CD4-positive, alpha-beta memory T cell (primary cell): ENCODE results near the gene USP34. TPM values are rescaled to one million over a fixed set of nuclear protein-coding genes. Genes with fewer than 3 reads are reported as not detected.

Experiments used
- CTCF ChIA-PET: fragments of 350-600 bp; sonication (Branson Sonifier 250); formaldehyde crosslinking; loops from one replicate; lab custom pipeline; 2021; ENCODE audit warnings: inconsistent platforms; ENCODE audit not compliant: partially characterized antibody; lab: Charles Lee
- POLR2A ChIA-PET: fragments of 350-600 bp; sonication (Branson Sonifier 250); formaldehyde crosslinking; loops from one replicate; lab custom pipeline; 2021; ENCODE audit not compliant: partially characterized antibody; lab: Charles Lee
- DNase-seq, 5 donors: peaks; one replicate each; pipeline versions ENCODE4 v3.0.0 to v3.0.0-alpha.2; 2020 to 2022; ENCODE audit warnings: mixed read lengths in 1 of 5
- H3K27ac ChIP-seq: one replicate; pipeline ENCODE4 v1.7.0; 2013; ENCODE audit warnings: low read depth, low read length
- H3K27me3 ChIP-seq: 2 replicates; pipeline ENCODE4 v1.7.0; 2013; ENCODE audit warnings: mild to moderate bottlenecking, low read length, moderate library complexity; ENCODE audit not compliant: insufficient read depth
- H3K36me3 ChIP-seq: 2 replicates; pipeline ENCODE4 v1.7.0; 2013; ENCODE audit warnings: mild to moderate bottlenecking, low read length, moderate library complexity; ENCODE audit not compliant: insufficient read depth
- H3K4me1 ChIP-seq: 2 replicates; pipeline ENCODE4 v1.7.0; 2013; ENCODE audit warnings: mild to moderate bottlenecking, low read length, moderate library complexity; ENCODE audit not compliant: insufficient read depth
- H3K4me3 ChIP-seq, 2 donors: one replicate each; pipeline ENCODE4 v1.7.0; 2013; ENCODE audit warnings: low read length in 2 of 2, mild to moderate bottlenecking in 1 of 2
- H3K9me3 ChIP-seq, 2 donors: one replicate each; pipeline ENCODE4 v1.7.0; 2013; ENCODE audit warnings: low read length in 2 of 2, control low read depth in 1 of 2; ENCODE audit not compliant: control insufficient read depth in 1 of 2
- H3K27ac Mint-ChIP-seq, 7 donors: one replicate each; pipeline ENCODE4 v1.8.0; 2020 to 2021; ENCODE audit warnings: mixed read lengths in 7 of 7, mild to moderate bottlenecking in 6 of 7, inconsistent platforms in 3 of 7, moderate library complexity in 3 of 7
- H3K27me3 Mint-ChIP-seq, 2 donors: one replicate each; pipeline ENCODE4 v1.8.0; 2020 to 2021; ENCODE audit warnings: mixed read lengths in 2 of 2
- H3K36me3 Mint-ChIP-seq, 2 donors: one replicate each; pipeline ENCODE4 v1.8.0; 2020 to 2021; ENCODE audit warnings: mixed read lengths in 2 of 2, inconsistent platforms in 1 of 2, mild to moderate bottlenecking in 1 of 2
- H3K4me1 Mint-ChIP-seq, 4 donors: one replicate each; pipeline ENCODE4 v1.8.0; 2020 to 2021; ENCODE audit warnings: mixed read lengths in 4 of 4, mild to moderate bottlenecking in 1 of 4
- H3K4me3 Mint-ChIP-seq, 8 donors: one replicate each; pipeline ENCODE4 v1.8.0; 2020 to 2021; ENCODE audit warnings: mixed read lengths in 8 of 8, mild to moderate bottlenecking in 7 of 8, moderate library complexity in 6 of 8, inconsistent platforms in 3 of 8
- H3K9me3 Mint-ChIP-seq, 8 donors: one replicate each; pipeline ENCODE4 v1.8.0; 2020 to 2021; ENCODE audit warnings: mixed read lengths in 8 of 8, mild to moderate bottlenecking in 5 of 8, inconsistent platforms in 3 of 8, moderate library complexity in 1 of 8
- intact Hi-C: fragments of 100-400 bp; cut with micrococcal nuclease; formaldehyde crosslinking; loops from one replicate; pipeline ENCODE4 v1.15.1; 2023
- polyA plus RNA-seq, 2 donors: library from polyadenylated mRNA; unstranded; fragments of 300-500 nt; fragmentation: Illumina TruSeq; gene quantifications; one replicate each; pipeline ENCODE4 v1.2.3, GENCODE V29; 2021
- total RNA-seq, 2 experiments: library from RNA; stranded (reverse); gene quantifications; one replicate each; pipeline ENCODE4 v1.2.3, GENCODE V29; 2021

Gene USP34
- total and polyA plus RNA-seq, 4 experiments from 2014 or later: 7.9 to 164 (median 94.9) TPM

DNA sequence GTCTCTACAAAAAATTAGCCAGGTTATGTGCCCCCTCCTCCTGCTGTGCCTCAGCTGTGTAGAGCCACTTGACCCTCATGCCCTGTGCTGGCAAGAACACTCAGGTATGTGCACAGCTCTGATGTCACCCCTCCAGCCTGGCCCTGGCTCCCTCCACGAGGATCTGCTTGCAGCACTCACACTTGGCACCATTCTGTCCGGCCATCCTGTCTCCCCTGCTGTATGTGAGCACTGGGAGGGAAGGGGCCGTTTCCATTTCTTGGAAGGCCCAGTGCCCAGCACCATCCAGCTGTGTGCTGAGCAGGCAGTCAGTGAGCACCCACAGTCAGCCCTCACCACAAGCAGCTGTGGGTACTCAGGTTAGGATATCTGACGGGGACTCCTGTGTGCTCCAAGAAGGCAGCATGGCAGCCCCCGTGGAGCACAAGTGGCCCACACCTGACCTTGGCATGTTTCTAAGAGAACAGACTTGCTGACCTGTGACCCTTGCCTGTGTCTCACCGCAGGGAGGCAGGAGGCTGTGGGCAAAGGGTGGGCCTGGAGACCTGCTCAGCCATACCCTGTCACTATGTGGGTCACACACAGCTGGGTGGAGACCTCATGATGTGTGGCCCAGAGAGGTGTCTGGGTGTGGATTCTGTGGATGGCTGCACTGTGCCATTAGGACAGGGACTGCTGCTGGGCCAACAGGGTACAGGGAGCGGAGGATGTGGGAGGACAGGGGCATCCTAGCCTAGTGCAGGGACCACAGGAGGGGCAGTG lies 31.5 kb downstream of the USP34 start:
- peak overlapping the region in 3 of 8 donors; percentile 2 to 47 (median 47) for H3K4me3 Mint-ChIP-seq
- Histone ChIP-seq H3K36me3 (no peaks in the 10 kb centered on the region), H3K27me3 (no peaks in the 10 kb centered on the region), H3K4me1 (peaks cover 56% of the 10 kb centered on the region), H3K27ac (no peak overlapping the region), H3K9me3 (no peaks in the 10 kb centered on the region), H3K4me3 (no peak overlapping the region)
- DNase-seq: no peak
- peaks cover 32 to 46% of the 10 kb centered on the region in 2 donors for H3K36me3 Mint-ChIP-seq
- peak overlapping the region in 5 of 7 donors; percentile 12 to 50 (median 16) for H3K27ac Mint-ChIP-seq
- H3K4me1 Mint-ChIP-seq: peaks cover 59 to 83% (median 70%) of the 10 kb centered on the region in 4 donors
- no peaks in the 10 kb centered on the region for H3K27me3 Mint-ChIP-seq
- peaks cover 2 to 27% (median 18%) of the 10 kb centered on the region in 8 donors for H3K9me3 Mint-ChIP-seq
- CTCF ChIA-PET: interaction anchor here (1.6 to 2.6 kb wide), 3 partner anchors 13 to 18 kb away, joined by 3 to 11 read pairs (median 5); no protein-coding TSS in a partner anchor
- intact Hi-C loops: no loop called here
- POLR2A ChIA-PET: no interaction called here

DNA sequence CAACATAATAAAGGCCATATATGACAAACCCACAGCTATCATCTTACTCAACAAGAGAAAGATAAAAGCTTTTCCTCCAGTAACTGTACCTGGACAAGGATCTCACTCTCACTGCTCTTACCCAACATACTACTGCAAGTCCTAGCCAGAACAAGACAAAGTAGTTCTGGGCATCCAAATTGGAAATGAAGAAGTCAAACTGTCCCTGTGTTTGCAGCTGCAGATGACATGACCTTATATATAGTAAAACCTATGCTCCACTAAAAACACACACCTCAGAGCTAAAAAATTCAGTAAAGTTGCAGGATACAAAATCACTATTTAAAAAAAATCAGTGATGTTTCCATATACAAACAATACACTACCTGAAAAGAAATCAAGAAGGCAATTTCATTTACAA lies 32.2 kb downstream of the USP34 start:
- peak overlapping the region in 2 of 8 donors; percentile 26 to 62 for H3K4me3 Mint-ChIP-seq
- no peak overlapping the region for H3K27ac ChIP-seq
- H3K36me3 Mint-ChIP-seq: peaks cover 28 to 41% of the 10 kb centered on the region in 2 donors
- H3K27ac Mint-ChIP-seq: peak overlapping the region in 5 of 7 donors; percentile 14 to 50 (median 40)
- intact Hi-C loops: no loop called here
- CTCF ChIA-PET: interaction anchor here (1.7 to 2.6 kb wide), 2 partner anchors 12 to 18 kb away, joined by 3 to 11 read pairs; no protein-coding TSS in a partner anchor
- H3K4me3 ChIP-seq: no peak overlapping the region
- peaks cover 63 to 83% (median 72%) of the 10 kb centered on the region in 4 donors for H3K4me1 Mint-ChIP-seq
- H3K27me3 ChIP-seq: no peaks in the 10 kb centered on the region
- no peaks in the 10 kb centered on the region for H3K36me3 ChIP-seq
- no peak for DNase-seq
- H3K27me3 Mint-ChIP-seq: no peaks in the 10 kb centered on the region
- no peaks in the 10 kb centered on the region for H3K9me3 ChIP-seq
- POLR2A ChIA-PET: interaction anchor here (0.9 kb wide), 1 partner anchor 30 kb away, joined by 4 read pairs; no protein-coding TSS in a partner anchor
- H3K4me1 ChIP-seq: peaks cover 60% of the 10 kb centered on the region
- H3K9me3 Mint-ChIP-seq: peaks cover 2 to 27% (median 18%) of the 10 kb centered on the region in 8 donors

DNA sequence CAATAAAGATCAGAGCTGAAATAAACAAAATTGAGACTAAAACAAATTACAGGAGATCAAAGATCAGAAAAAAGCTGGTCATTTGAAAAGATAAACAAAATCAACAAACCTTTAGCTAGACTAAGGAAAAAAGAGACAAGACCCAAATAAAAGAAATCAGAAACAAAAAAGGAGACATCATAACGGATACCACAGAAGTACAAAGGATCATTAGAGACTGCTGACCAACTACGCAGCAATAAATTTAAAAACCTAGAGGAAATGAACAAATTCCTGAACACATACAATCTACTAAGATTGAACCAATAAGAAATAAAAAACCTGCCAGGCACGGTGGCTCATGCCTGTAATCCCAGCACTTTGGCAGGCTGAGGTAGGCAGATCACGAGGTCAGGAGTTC lies 33.7 kb downstream of the USP34 start:
- Mint-ChIP-seq H3K4me1 (peaks cover 57 to 81% (median 67%) of the 10 kb centered on the region in 4 donors), H3K27me3 (no peaks in the 10 kb centered on the region), H3K4me3 (peak overlapping the region in 4 of 8 donors; percentile 6 to 52 (median 31)), H3K9me3 (peaks cover 2 to 27% (median 18%) of the 10 kb centered on the region in 8 donors), H3K36me3 (peaks cover 24 to 37% of the 10 kb centered on the region in 2 donors), H3K27ac (peak overlapping the region in 3 of 7 donors; percentile 42 to 86 (median 77))
- DNase-seq: no peak
- Histone ChIP-seq H3K36me3 (no peaks in the 10 kb centered on the region), H3K4me1 (peaks cover 47% of the 10 kb centered on the region), H3K27ac (no peak overlapping the region), H3K9me3 (no peaks in the 10 kb centered on the region), H3K4me3 (no peak overlapping the region), H3K27me3 (no peaks in the 10 kb centered on the region)
- ChIA-PET POLR2A (no interaction called here), CTCF (interaction anchor here (1.0 to 2.6 kb wide), 3 partner anchors 9 to 24 kb away, joined by 3 to 11 read pairs (median 4); no protein-coding TSS in a partner anchor)
- intact Hi-C loops: no loop called here

DNA sequence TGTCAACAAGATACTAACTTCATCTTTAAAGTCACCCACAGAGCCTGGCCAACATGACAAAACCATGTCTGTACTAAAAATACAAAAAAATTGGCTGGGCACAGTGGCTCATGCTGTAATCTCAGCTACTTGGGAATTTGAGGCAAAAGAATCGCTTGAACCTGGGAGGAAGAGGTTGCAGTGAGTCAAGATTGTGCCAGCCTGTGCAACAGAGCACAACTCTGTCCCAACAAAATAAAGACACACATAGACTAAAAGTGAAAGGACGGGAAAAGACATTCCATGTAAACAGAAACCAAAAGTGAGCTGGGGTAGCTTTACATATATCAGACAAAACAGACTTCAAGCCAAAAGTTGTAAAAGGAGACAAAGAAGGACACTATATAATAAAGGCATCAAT lies 34.8 kb downstream of the USP34 start:
- Histone ChIP-seq H3K4me3 (no peak overlapping the region), H3K4me1 (peaks cover 37% of the 10 kb centered on the region), H3K27me3 (no peaks in the 10 kb centered on the region), H3K9me3 (no peaks in the 10 kb centered on the region), H3K36me3 (no peaks in the 10 kb centered on the region), H3K27ac (no peak overlapping the region)
- peak overlapping the region in 6 of 8 donors; percentile 10 to 52 (median 27) for H3K4me3 Mint-ChIP-seq
- H3K9me3 Mint-ChIP-seq: peaks cover 2 to 27% (median 18%) of the 10 kb centered on the region in 8 donors
- POLR2A ChIA-PET: no interaction called here
- H3K36me3 Mint-ChIP-seq: peaks cover 24 to 37% of the 10 kb centered on the region in 2 donors
- peaks cover 49 to 74% (median 60%) of the 10 kb centered on the region in 4 donors for H3K4me1 Mint-ChIP-seq
- intact Hi-C loops: no loop called here
- CTCF ChIA-PET: interaction anchor here (1.0 to 1.9 kb wide), 4 partner anchors 8 to 25 kb away, joined by 3 to 4 read pairs (median 4); no protein-coding TSS in a partner anchor
- H3K27ac Mint-ChIP-seq: peak overlapping the region in 5 of 7 donors; percentile 3 to 72 (median 23)
- no peak for DNase-seq
- H3K27me3 Mint-ChIP-seq: no peaks in the 10 kb centered on the region

DNA sequence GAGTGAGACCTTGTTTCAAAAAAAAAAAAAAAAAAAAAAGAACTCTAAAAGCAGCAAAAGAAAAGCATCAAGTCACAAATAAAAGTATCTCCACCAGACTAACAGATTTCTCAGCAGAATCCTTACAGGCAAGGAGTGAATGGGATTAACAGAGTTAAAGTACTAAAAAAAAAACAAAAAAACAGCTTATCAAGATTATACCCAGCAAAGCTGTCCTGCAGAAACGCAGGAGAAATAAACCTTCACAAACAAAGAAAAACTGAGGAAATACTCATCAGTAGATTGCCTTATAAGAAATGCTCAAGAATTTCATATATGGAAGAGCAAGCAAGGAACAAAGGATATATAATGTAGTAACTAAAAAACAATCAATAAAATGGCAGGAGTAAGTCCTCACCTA lies 35.6 kb downstream of the USP34 start:
- H3K9me3 ChIP-seq: no peaks in the 10 kb centered on the region
- H3K4me1 Mint-ChIP-seq: peaks cover 50 to 78% (median 65%) of the 10 kb centered on the region in 4 donors
- POLR2A ChIA-PET: no interaction called here
- no peak overlapping the region for H3K4me3 ChIP-seq
- peaks cover 37% of the 10 kb centered on the region for H3K4me1 ChIP-seq
- H3K36me3 ChIP-seq: no peaks in the 10 kb centered on the region
- no peaks in the 10 kb centered on the region for H3K27me3 Mint-ChIP-seq
- CTCF ChIA-PET: interaction anchor here (1.9 kb wide), 1 partner anchor 9 kb away, joined by 4 read pairs; no protein-coding TSS in a partner anchor
- H3K9me3 Mint-ChIP-seq: peaks cover 2 to 27% (median 18%) of the 10 kb centered on the region in 8 donors
- H3K36me3 Mint-ChIP-seq: peaks cover 27 to 37% of the 10 kb centered on the region in 2 donors
- H3K27ac Mint-ChIP-seq: peak overlapping the region in 4 of 7 donors; percentile 3 to 51 (median 26)
- H3K27me3 ChIP-seq: no peaks in the 10 kb centered on the region
- H3K27ac ChIP-seq: no peak overlapping the region
- intact Hi-C loops: no loop called here
- DNase-seq: no peak
- H3K4me3 Mint-ChIP-seq: peak overlapping the region in 5 of 8 donors; percentile 5 to 36 (median 26)

DNA sequence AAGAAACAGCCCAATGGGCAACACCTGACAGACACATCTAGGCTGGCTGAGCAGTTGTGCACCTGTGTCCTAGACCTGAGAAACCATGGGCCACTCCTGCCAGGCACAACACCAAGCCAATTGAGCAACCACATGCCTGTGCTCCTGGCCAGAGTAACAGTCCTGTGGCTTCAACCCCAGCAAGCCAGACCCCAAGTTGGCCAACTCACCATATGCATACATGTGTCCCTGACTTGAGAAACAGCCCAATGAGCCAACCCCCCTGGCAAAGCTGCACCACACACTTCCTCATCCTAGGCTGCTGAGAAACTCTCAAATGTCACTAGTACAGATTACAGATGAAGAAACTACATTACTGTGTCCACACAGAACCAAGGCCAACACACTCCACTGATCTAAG lies 36.6 kb downstream of the USP34 start:
- CTCF ChIA-PET: no interaction called here
- Mint-ChIP-seq H3K4me3 (peak overlapping the region in 6 of 8 donors; percentile 14 to 62 (median 28)), H3K27me3 (no peaks in the 10 kb centered on the region), H3K4me1 (peaks cover 43 to 71% (median 62%) of the 10 kb centered on the region in 4 donors), H3K27ac (peak overlapping the region in 6 of 7 donors; percentile 8 to 84 (median 34)), H3K9me3 (peaks cover 2 to 25% (median 18%) of the 10 kb centered on the region in 8 donors), H3K36me3 (peaks cover 24 to 29% of the 10 kb centered on the region in 2 donors)
- DNase-seq: no peak
- H3K27me3 ChIP-seq: no peaks in the 10 kb centered on the region
- intact Hi-C loops: no loop called here
- peaks cover 31% of the 10 kb centered on the region for H3K4me1 ChIP-seq
- H3K4me3 ChIP-seq: no peak overlapping the region
- no peaks in the 10 kb centered on the region for H3K9me3 ChIP-seq
- no peak overlapping the region for H3K27ac ChIP-seq
- H3K36me3 ChIP-seq: no peaks in the 10 kb centered on the region
- POLR2A ChIA-PET: no interaction called here

DNA sequence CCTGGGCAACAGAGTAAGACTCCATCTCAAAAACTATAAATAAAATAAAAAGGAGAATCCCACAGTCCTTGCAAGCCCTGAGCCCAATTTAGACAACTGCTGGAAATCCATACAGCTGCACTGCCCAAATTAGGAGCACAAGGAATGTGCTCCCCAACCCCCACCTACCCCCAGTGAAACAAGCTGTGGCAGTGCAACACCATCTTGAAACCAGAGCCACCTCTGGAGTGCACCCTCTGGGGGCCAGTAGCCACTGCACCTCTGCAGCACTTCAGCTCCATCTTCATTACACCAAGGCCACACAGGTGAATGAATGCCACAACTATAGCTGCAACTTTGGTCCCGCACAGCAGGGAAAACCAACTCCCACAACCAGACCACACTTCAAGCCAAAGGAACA lies 37.3 kb downstream of the USP34 start:
- peak overlapping the region in 6 of 7 donors; percentile 29 to 82 (median 58) for H3K27ac Mint-ChIP-seq
- H3K4me3 ChIP-seq: no peak overlapping the region
- H3K27ac ChIP-seq: no peak overlapping the region
- ChIA-PET CTCF (no interaction called here), POLR2A (no interaction called here)
- no peak for DNase-seq
- H3K4me1 ChIP-seq: peaks cover 33% of the 10 kb centered on the region
- H3K9me3 Mint-ChIP-seq: peaks cover under 1 to 23% (median 17%) of the 10 kb centered on the region in 8 donors
- H3K27me3 Mint-ChIP-seq: no peaks in the 10 kb centered on the region
- intact Hi-C loops: no loop called here
- H3K36me3 ChIP-seq: no peaks in the 10 kb centered on the region
- H3K27me3 ChIP-seq: no peaks in the 10 kb centered on the region
- H3K9me3 ChIP-seq: no peaks in the 10 kb centered on the region
- peaks cover 19 to 22% of the 10 kb centered on the region in 2 donors for H3K36me3 Mint-ChIP-seq
- peak overlapping the region in 2 of 8 donors; percentile 3 to 41 for H3K4me3 Mint-ChIP-seq
- peaks cover 39 to 66% (median 57%) of the 10 kb centered on the region in 4 donors for H3K4me1 Mint-ChIP-seq
